IPS DF 4.7 (cell line): ENCODE data around the gene ZNF248.
"Not testable (repeated sequence)": the region's sequence is repeated elsewhere in the genome, so short reads cannot be mapped to it uniquely, and the experiment has no call there.

Source experiments
- DNase-seq: peaks from one replicate; pipeline ENCODE4 v3.0.0-alpha.2; 2013; ENCODE audit warnings: low spot score; ENCODE audit errors: extremely low read depth

ZNF248 gene

DNA sequence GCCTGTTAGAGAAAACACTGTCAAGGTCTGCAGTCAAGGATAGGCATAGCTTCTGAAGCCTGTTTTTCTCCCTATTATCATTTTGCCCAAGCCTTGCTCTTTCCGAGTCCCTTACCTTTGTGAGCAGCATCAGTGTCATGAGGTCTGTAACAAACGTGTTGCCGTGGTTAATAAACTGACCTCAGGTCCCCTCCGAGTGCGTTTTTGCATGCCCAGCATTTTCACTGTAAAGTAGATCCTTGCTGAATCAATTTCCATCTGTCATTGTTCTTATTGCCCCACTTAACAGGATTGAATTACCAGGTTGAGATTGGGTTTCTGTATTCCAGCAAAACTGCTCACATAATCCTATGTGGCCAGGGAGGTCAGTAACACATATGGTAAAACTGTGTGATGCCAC is 110.3 kb downstream of the ZNF248 start:
- no peak for DNase-seq

DNA sequence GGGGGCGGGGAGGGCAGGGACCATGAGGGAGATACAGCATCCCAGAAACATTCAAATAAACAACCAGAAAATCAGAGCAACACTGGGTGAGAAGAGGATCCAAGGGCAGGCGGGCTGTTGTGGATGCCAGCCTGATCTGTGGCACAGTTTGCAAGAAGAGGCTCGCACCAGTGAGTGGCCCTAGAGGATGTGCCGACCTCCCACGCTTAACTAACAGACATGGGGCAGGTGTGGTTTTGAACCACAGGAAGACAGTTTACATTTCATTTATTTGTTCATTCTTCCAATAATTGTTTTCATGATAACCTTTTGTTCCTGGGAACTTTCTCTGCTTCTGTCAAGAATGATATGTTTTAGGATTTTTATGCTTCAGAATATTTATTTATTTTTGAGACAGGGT is 115.6 kb downstream of the ZNF248 start:
- no peak for DNase-seq

GRCh38 chr10:37739181-37739580 is 118.2 kb downstream of the ZNF248 start:
- no peak for DNase-seq

DNA sequence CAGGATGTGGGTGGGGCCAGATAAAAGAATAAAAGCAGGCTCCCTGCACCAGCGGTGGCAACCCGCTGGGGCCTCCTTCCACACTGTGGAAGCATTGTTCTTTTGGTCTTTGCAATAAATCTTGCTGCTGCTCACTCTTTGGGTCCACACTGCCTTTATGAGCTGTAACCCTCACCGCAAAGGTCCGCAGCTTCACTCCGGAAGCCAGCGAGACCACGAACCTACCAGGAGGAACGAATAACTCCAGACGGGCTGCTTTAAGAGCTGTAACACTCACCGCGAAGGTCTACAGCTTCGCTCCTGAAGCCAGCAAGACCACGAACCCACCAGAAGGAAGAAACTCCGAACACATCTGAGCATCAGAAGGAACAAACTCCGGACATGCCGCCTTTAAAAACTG is 119.2 kb downstream of the ZNF248 start:
- not testable (repeated sequence) for DNase-seq

DNA sequence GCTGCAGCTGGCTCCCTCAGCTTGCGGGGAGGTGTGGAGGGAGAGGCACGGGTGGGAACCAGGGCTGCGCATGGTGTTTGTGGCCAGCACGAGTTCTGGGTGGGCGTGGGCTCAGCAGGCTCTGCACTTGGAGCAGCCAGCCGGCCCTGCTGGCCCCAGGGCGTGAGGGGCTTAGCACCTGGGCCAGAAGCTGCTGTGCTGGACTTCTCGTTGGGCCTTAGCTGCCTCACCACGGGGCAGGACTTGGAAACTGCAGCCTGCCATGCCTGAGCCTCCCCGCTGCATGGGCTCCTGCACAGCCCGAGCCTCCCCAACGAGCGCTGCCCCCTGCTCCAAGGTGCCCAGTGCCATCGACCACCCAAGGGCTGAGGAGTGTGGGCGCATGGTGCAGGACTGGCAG is 120.1 kb downstream of the ZNF248 start:
- DNase-seq, result no peak

- DNase-seq, result no peak
Observed at GRCh38 chr10:37736120-37736519, 121.3 kb downstream of the ZNF248 start.

DNA sequence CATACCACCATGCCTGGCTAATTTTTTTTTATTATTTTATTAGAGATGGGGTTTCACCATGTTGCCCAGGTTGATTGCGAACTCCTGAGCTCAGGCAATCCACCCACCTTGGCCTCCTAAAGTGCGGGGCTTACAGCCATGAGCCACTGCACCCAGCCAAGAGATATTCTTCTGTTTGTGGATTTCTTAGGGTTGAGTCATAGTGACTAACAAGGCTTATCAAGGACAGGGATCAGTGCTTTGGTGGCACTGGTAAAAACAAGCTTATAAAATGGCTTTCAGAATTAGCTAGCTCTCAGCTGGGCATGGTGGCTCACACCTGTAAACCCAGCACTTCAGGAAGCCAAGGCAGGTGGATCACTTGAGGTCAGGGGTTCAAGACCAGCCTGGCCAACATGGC is 122.4 kb downstream of the ZNF248 start:
- no peak for DNase-seq
